Activated CD4-positive, alpha-beta T cell treated with anti-CD3 and anti-CD28 coated beads for 4 hours (primary cell): Measurements from ENCODE around the gene STXBP1.

Experiments used
- DNase-seq, 2 donors: peaks; one replicate each; pipeline ENCODE4 v3.0.0-alpha.2; 2020

STXBP1 gene

GRCh38 chr9:127626752-127627493 is 14.8 kb downstream of the STXBP1 start:
- DNase-seq, result no peak

DNA sequence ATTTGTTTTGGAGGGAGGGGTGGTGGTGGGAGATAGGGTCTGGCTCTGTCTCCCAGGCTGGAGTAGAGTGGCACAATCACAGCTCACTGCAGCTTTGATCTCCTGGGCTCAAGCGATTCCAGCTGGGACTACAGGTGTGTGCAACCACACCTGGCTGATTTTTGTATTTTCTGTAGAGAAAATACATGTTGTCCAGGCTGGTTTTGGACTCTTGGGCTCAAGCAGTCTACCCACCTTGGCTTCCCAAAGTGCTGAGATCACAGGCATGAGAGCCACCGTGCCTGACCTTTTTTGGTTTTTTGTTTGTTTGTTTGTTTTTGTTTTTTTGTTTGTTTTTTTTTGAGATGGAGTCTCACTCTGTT is 15.4 kb downstream of the STXBP1 start:
- DNase-seq, result no peak

DNA sequence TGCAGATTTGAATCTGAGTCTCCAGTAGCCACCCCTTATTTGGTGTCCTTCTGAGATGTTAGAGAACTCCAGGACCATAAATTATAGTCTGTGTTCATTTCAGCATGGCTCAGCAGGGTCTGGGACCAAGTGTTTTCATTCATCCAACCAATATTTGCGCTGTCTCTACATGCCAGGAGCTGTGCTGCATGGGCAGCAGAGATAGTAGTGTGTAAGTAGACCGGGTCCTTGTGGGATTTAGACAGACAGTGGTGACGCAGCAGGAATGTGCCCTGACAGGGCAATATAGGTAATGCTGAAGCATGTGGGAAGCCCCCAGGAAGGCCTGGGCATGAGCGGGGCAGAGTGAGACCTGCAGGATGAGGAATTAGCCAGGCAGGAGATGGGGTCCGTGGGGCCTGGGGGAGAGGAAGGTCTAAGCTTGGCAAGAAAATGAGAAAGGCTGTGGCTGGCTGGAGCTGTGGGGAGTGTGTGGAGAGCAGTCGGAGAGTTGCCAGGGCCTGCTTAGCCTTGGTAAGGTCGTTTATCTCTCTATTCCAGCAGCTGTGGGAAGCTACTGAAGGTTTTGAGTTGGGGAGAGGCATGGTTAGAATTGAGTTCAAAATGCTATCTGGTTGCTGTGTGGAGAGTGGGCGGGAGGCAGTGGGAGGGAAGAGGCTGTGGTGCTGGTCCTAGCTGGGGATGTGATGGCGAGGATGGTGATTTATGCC is 16.8 kb downstream of the STXBP1 start:
- no peak for DNase-seq

DNA sequence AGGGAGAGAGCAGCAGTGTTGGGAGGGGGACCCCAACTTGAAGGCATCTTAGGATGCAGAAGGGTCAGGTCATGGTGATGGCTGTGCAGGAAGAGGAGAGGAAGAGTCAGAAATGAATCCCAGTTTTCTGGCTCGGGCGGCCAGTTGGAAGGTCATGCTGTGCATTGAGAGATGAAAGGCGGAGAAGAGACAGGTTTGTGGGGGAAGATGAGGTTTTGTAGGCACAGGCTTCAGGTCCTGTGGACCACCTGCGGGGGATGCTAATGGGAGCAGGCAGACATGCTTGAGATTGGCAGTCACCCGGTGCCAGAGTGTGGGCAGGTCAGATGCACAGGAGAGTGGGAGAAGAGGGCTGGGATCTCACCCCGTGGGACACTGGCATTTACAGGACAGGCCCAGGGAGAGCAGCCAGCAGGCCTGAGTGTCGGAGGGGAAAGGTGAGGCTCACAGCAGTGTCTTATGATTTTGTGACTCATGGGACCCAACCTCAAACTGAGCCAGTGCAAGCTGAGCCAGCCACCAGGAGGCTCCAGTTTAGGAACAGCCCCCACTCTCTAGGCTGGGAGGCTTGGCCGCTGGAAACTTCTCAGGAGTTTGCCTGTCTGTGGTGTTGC is 17.5 kb downstream of the STXBP1 start:
- no peak for DNase-seq

DNA sequence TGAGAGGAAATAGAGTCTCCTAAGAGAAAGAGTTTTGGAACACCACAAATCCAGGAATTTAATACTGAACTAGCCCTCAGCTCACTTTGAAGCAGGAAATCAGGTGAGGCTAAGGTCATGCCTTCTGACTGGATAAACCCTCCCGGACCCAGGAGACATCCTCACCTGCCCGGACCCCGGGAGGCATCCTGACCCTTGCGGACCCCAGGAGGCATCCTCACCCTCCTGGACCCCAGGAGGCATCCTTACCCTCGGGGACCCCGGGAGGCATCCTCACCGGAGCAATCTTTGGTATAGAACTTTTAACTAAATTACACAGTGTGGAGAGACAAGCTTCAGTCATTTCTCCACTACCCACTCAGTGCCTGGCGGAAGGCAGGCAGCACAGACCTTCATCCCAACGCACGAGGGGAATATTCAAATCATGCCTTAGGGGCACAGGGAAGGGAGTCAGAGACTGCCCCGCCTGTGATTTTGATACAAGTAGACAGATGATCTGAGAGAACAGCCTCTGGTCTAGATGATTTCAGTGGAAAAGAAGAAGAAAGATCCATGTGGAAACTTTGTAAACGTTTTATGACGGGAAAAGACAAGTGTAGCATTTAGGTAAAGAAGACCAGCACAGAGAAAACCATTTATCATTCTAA is 21.3 kb downstream of the STXBP1 start:
- DNase-seq, result no peak

DNA sequence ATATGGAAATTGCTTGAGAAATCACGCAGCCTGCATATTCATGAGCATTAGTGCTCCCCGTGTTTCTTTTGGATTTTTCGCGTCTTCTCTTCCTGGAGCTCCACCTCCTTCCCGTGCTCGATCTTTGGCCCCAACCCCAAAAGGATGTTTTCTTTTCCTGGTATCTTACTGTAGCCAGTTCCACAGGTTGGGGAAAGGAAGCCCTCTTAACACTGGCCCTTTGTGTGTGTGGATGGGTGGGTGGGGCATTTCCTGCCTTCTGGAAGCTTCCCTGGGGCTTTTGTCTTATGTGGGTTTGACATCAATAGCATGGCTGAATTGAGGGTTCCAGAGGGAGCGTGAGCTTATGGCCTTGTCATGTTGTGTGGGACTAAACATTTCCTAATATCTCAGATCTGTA is 21.9 kb downstream of the STXBP1 start:
- DNase-seq, result no peak

GRCh38 chr9:127634698-127635097 is 22.6 kb downstream of the STXBP1 start:
- DNase-seq, result no peak

- DNase-seq, result no peak
These were observed 23.2 kb downstream of the STXBP1 start for GRCh38 chr9:127635201-127635735.

- DNase-seq, result no peak
These were observed 25.3 kb downstream of the STXBP1 start for GRCh38 chr9:127637322-127637847.

DNA sequence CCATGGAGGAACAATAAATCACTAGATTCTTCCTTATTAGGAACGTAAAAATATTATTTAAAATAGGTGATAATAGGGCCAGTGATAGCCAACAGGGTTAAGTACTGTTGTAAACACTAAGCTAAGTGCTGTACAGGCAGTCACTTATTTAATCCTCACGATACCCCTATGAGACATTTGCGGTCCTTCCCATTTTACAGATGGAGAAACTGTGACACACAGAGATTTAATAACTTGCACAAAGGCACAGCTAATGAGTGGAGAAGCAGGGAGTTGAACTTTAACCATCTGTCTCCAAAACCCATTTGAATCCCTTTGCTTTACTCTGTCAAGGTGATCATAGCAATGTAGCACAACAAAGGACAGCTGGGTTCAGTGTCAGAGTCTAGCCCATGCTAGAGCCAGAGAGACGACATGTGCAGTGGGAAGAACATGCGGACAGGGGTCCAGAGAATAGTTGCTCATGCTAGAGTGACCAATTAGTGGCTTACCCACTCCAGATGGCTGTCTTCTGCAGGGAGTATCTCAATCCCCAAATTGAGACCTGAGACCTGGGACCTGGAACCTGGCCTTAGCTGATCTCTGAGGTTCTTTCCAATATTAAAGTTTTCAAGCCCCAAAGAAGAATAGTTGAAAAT is 28.9 kb downstream of the STXBP1 start:
- no peak for DNase-seq

- no peak for DNase-seq
These were observed 30.1 kb downstream of the STXBP1 start for GRCh38 chr9:127642082-127642740.

DNA sequence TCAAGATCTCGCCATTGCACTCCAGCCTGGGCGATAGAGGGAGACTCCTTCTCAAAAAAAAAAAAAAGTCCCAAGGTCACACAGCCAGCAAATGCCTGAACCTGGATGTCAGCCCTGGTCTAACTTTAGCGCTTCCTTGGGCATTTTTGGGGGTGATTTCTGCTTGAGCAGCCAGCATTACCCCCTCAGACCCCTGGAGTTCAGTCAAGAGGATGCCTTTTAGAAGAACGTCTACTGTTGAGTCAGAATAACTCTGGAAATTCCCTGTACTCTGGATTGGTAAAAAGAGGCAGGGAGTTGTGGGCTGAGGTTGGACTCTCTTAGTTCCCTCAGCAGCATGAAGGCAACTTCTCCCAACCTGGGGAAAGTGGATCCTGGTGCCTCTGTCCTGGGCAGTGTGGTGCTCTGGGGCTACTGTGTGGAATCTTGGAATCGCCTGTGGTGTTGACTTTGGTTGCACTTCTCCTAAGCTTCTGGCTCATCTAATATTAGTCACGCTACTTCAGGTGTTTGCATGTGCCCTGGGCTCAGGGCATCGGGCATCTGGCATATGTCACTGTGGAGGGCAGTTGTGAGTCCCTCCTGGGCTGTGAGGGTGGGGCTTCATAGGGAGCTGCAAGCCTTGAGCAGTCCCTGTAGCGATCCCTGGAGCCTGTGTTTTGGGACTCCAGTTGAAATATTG is 32.2 kb downstream of the STXBP1 start:
- no peak for DNase-seq

DNA sequence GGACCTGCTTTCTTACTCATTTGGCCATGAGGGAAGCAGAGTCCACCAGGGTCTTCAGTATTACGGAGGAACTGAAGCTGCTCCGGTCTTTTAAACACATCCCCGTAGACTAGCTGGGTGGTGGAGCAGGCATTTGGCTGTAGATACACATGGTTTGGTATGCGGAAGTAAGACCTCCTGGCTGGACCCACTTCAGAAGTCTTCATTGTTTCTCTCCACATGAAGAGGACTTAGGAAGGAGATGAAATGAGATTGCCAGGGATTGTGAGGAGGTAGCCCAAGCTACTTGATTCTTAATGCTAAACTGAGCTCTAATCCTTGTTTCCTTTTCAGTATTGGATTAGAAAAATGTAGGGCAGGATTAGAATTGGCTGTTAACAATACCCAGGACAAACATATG is 32.9 kb downstream of the STXBP1 start:
- no peak for DNase-seq

- DNase-seq, result no peak
These were observed 35.4 kb downstream of the STXBP1 start for GRCh38 chr9:127647451-127647850.

DNA sequence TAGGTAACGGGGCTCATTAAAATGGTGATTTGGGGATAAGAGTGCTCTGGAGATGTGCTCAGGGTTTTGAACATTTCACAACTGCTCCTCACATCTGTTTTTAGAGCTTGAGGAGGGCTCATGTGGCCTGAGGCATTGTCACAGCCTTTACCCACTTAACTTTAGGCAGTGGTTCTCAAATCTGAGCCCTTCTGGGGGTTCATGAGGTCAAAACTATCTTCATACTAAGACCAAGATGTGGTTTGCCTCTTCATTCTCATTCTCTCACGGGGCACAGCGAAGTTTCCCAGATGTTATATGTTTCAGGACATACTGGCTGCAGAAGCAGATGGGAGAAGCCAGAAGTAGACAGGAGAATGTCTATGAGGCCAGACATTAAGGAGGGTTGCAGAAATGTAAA is 38.4 kb downstream of the STXBP1 start:
- DNase-seq, result no peak

DNA sequence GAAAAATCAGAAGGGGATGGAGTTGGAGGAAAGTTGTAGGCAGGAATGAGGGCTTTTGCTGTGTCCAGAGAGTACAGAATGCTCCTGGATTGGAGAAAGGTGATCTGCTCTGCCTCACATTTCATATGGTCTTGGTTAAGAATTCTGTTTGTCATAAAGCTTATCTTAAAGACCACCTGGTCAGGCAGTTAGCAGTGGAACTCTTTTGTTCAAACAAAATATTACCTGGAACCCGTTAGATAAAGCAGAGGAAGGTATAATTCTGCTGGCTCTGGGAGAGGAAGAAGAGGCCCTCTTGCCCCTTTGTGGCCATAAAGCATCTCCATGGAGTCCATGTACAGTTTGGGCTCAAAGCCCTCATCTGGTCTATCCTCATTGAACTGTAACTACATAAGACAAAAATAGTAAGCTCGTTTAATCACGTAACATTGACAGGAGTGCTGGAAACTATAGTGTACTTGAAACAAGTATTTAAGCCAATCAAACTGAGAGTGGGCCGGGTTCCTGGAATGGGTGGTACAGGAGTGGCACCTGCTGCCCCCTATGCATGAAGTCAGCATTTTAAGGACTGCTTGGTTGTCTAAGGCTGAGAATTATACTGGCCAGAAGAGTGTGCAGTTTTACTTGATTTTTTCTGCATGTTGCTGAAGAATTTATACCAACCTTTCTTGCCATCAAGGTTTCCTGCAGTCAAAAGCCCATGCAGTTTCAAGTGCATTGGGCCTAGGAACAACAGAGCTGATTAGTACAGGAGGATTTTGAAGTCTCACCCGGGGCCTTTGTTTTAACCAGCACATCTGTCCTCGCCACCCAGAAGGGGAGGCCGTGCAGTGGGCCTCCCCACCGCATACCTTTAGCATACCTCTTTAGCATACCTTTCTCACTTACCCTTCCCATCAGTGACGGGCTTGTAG is 39.9 kb downstream of the STXBP1 start:
- DNase-seq, result no peak

GRCh38 chr9:127652733-127653132 is 40.7 kb downstream of the STXBP1 start:
- DNase-seq, result no peak

DNA sequence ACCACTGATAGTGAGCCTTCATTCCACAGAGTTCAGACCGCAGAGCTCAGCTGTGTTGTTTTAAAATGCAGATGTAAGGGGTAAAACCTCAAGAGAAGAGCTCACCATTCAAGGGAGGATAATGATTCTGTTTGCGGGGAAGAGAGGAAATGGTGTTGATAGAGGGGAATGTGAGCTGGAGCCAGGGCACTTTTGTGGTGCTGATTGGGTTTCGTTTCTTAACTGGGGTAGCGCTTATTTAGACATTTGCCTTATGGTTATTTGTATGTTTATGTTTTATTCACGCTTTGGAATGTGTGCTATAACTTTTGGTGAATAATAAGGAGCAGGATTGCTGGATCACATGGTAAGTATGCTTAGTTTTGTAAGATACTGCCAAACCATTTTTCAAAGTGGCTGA is 42.5 kb downstream of the STXBP1 start:
- DNase-seq, result no peak

DNA sequence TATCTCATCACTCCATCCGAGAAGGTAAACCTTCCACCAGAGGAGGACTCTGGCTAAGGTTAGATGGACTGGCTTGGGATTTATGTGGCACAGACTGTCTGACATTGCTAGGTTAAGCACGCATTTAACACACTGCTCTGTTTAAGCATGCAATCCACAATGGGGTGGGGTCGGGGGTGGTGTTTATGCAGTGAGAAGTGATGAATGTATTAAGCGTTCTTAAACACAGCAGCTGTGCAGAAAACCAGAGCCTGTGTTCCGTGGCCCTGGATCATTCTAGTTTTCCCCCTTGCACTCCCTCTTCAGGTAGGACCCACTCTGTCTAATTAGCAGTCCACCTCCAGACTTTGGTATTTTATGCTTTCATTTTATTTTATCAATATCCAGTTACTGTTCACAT is 46.4 kb downstream of the STXBP1 start:
- no peak for DNase-seq
